A549 (cell line): Measurements from ENCODE around the gene THUMPD2.

Experiments
- CHD2 ChIP-seq: fragments of 150-350 bp; IDR thresholded peaks from 2 replicates; pipeline ENCODE4 v1.6.1; 2014; ENCODE audit warnings: low read length; ENCODE audit not compliant: partially characterized antibody
- CTCF ChIP-seq: fragments of >200 bp; sonication (Bioruptor Twin); formaldehyde crosslinking; IDR thresholded peaks from 3 replicates; pipeline ENCODE4 v1.5.1; 2016
- EP300 ChIP-seq, 2 experiments: fragments of >200 bp; sonication (Bioruptor Twin); formaldehyde crosslinking; IDR thresholded peaks; 2 replicates in 1 of 2; 3 replicates in 1 of 2; pipeline ENCODE4 v1.6.1; 2016 to 2017
- HES2 ChIP-seq: fragments of >200 bp; sonication (Bioruptor Twin); formaldehyde crosslinking; IDR thresholded peaks from 2 replicates; pipeline ENCODE4 v1.6.1; 2016
- JUN ChIP-seq, 2 experiments: fragments of >200 bp; sonication (Bioruptor Twin); formaldehyde crosslinking; IDR thresholded peaks; 2 replicates in 1 of 2; 3 replicates in 1 of 2; pipeline ENCODE4 v1.6.1; 2016 to 2017
- MAX ChIP-seq: IDR thresholded peaks from 2 replicates; pipeline ENCODE4 v1.6.1; 2012
- MYC ChIP-seq: IDR thresholded peaks from 2 replicates; pipeline ENCODE4 v1.6.1; 2012; ENCODE audit warnings: mild to moderate bottlenecking, inconsistent platforms, low read length, improper control_type of control experiment, borderline replicate concordance
- PHF8 ChIP-seq: fragments of 200-600 bp; sonication (generic); IDR thresholded peaks from 2 replicates; pipeline ENCODE4 v1.6.1; 2016; ENCODE audit warnings: low read depth, mild to moderate bottlenecking, antibody characterized with exemption, moderate library complexity, borderline replicate concordance
- POLR2A ChIP-seq: IDR thresholded peaks from 2 replicates; pipeline ENCODE4 v1.6.1; 2012; ENCODE audit warnings: mild to moderate bottlenecking, low read length
- TP53 ChIP-seq: fragments of 250-450 bp; sonication (Bioruptor Pico); IDR thresholded peaks from 2 replicates; pipeline ENCODE4 v1.5.0; 2021; ENCODE audit warnings: mild to moderate bottlenecking, moderate library complexity

GRCh38 chr2:39701137-39701536 lies 77.9 kb downstream of the THUMPD2 start:
- TF ChIP-seq EP300 (IDR thresholded peaks at IDR 0.05) = no peak
- no peak for TF ChIP-seq CTCF
- no peak for TF ChIP-seq PHF8
- TF ChIP-seq HES2 = no peak
- TF ChIP-seq MAX = no peak
- no peak for TF ChIP-seq POLR2A
- TF ChIP-seq CHD2 = no peak
- no peak for TF ChIP-seq MYC
- no peak for TF ChIP-seq JUN (IDR thresholded peaks at IDR 0.05)
- no peak for TF ChIP-seq TP53 (CRISPR knock-in tag)
